H9 (cell line): ENCODE results near the gene MED8. TPM values are rescaled to one million over a fixed set of nuclear protein-coding genes. Genes with fewer than 3 reads are reported as not detected.

Experiments
- DNase-seq: peaks from one replicate; pipeline ENCODE4 v3.0.0-alpha.2; 2017
- H2AFZ ChIP-seq: one replicate; pipeline ENCODE4 v1.6.1; 2013; ENCODE audit warnings: mild to moderate bottlenecking, low read length, control low read depth, moderate library complexity
- H2AK5ac ChIP-seq: 2 replicates; pipeline ENCODE4 v1.6.1; 2013; ENCODE audit warnings: low read length, control low read depth, mixed read lengths; ENCODE audit not compliant: insufficient read length
- H2BK120ac ChIP-seq: one replicate; pipeline ENCODE4 v1.6.1; 2013; ENCODE audit warnings: low read depth, mild to moderate bottlenecking, low read length, control low read depth, inconsistent platforms; ENCODE audit not compliant: poor library complexity, severe bottlenecking
- H2BK12ac ChIP-seq: 2 replicates; pipeline ENCODE4 v1.6.1; 2013; ENCODE audit warnings: low read length, control low read depth, mixed read lengths, low read depth; ENCODE audit not compliant: insufficient read length
- H2BK15ac ChIP-seq: 2 replicates; pipeline ENCODE4 v1.6.1; 2013; ENCODE audit warnings: low read depth, low read length, control low read depth
- H2BK20ac ChIP-seq: one replicate; pipeline ENCODE4 v1.6.1; 2013; ENCODE audit warnings: low read depth, mild to moderate bottlenecking, low read length, control low read depth, inconsistent platforms; ENCODE audit not compliant: poor library complexity, severe bottlenecking
- H2BK5ac ChIP-seq: 2 replicates; pipeline ENCODE4 v1.6.1; 2013; ENCODE audit warnings: low read length, control low read depth, mixed read lengths; ENCODE audit not compliant: insufficient read length
- H3K14ac ChIP-seq: 2 replicates; pipeline ENCODE4 v1.6.1; 2013; ENCODE audit warnings: low read length, control low read depth; ENCODE audit not compliant: insufficient read depth
- H3K18ac ChIP-seq: 2 replicates; pipeline ENCODE4 v1.6.1; 2013; ENCODE audit warnings: low read depth, mild to moderate bottlenecking, mixed read lengths, low read length, control low read depth; ENCODE audit not compliant: insufficient read length
- H3K23ac ChIP-seq: 2 replicates; pipeline ENCODE4 v1.6.1; 2013; ENCODE audit warnings: low read length, control low read depth, mixed read lengths, low read depth; ENCODE audit not compliant: insufficient read length
- H3K23me2 ChIP-seq: 2 replicates; pipeline ENCODE4 v1.6.1; 2013; ENCODE audit warnings: low read depth, mild to moderate bottlenecking, mixed read lengths, low read length, control low read depth; ENCODE audit not compliant: insufficient read length, poor library complexity, severe bottlenecking
- H3K27ac ChIP-seq: 2 replicates; pipeline ENCODE4 v1.5.1; 2013; ENCODE audit warnings: low read length, control low read depth, mixed read lengths, low read depth; ENCODE audit not compliant: insufficient read length
- H3K27me3 ChIP-seq: 2 replicates; pipeline ENCODE4 v1.6.1; 2013; ENCODE audit warnings: low read length, control low read depth, inconsistent platforms; ENCODE audit not compliant: insufficient read depth
- H3K4ac ChIP-seq: 2 replicates; pipeline ENCODE4 v1.6.1; 2013; ENCODE audit warnings: low read depth, mild to moderate bottlenecking, control low read depth, inconsistent platforms, low read length, moderate library complexity
- H3K4me1 ChIP-seq: 2 replicates; pipeline ENCODE4 v1.6.1; 2013; ENCODE audit warnings: low read length, control low read depth, inconsistent platforms; ENCODE audit not compliant: insufficient read depth
- H3K4me2 ChIP-seq: 2 replicates; pipeline ENCODE4 v1.6.1; 2013; ENCODE audit warnings: low read length, control low read depth, mixed read lengths; ENCODE audit not compliant: insufficient read length, insufficient read depth
- H3K56ac ChIP-seq: 2 replicates; pipeline ENCODE4 v1.6.1; 2013; ENCODE audit warnings: low read depth, mild to moderate bottlenecking, mixed read lengths, low read length, control low read depth; ENCODE audit not compliant: insufficient read length
- H3K79me1 ChIP-seq: 2 replicates; pipeline ENCODE4 v1.6.1; 2013; ENCODE audit warnings: low read depth, mild to moderate bottlenecking, moderate library complexity, low read length, control low read depth, inconsistent platforms; ENCODE audit not compliant: insufficient read depth, poor library complexity, severe bottlenecking
- H3K79me2 ChIP-seq: 2 replicates; pipeline ENCODE4 v1.6.1; 2013; ENCODE audit warnings: low read length, control low read depth, inconsistent platforms; ENCODE audit not compliant: insufficient read depth
- H3K9ac ChIP-seq: 2 replicates; pipeline ENCODE4 v1.6.1; 2013; ENCODE audit warnings: low read length, control low read depth, mixed read lengths; ENCODE audit not compliant: insufficient read length; ENCODE audit errors: extremely low read depth
- H3K9me3 ChIP-seq: one replicate; pipeline ENCODE4 v1.6.1; 2013; ENCODE audit warnings: low read depth, low read length, inconsistent platforms; ENCODE audit not compliant: control insufficient read depth
- H3T11ph ChIP-seq: one replicate; pipeline ENCODE4 v1.6.1; 2013; ENCODE audit warnings: mild to moderate bottlenecking, low read length, control low read depth, inconsistent platforms
- H4K20me1 ChIP-seq: one replicate; pipeline ENCODE4 v1.6.1; 2013; ENCODE audit not compliant: control insufficient read depth, insufficient read length, insufficient read depth
- H4K5ac ChIP-seq: 2 replicates; pipeline ENCODE4 v1.6.1; 2013; ENCODE audit warnings: low read depth, mild to moderate bottlenecking, mixed read lengths, low read length, control low read depth; ENCODE audit not compliant: insufficient read length
- H4K8ac ChIP-seq: replicated peaks from 2 replicates; pipeline ENCODE4 v1.6.1; 2013; ENCODE audit warnings: low read length, control low read depth, mixed read lengths, low read depth; ENCODE audit not compliant: insufficient read length
- H4K91ac ChIP-seq: 2 replicates; pipeline ENCODE4 v1.6.1; 2013; ENCODE audit warnings: low read depth, mild to moderate bottlenecking, moderate library complexity, mixed read lengths, low read length, control low read depth; ENCODE audit not compliant: insufficient read length
- H3K27ac Mint-ChIP-seq, 3 experiments: 2 replicates in 2 of 3; 3 replicates in 1 of 3; pipeline ENCODE4 v1.8.0; 2020 to 2021; ENCODE audit warnings: mixed read lengths in 3 of 3, mild to moderate bottlenecking in 1 of 3, moderate library complexity in 1 of 3
- H3K27me3 Mint-ChIP-seq: 2 replicates; pipeline ENCODE4 v1.8.0; 2021; ENCODE audit warnings: low read depth, mild to moderate bottlenecking, moderate library complexity, mixed read lengths
- H3K36me3 Mint-ChIP-seq, 3 experiments: 2 replicates in 2 of 3; 3 replicates in 1 of 3; pipeline ENCODE4 v1.8.0; 2020 to 2021; ENCODE audit warnings: low read depth in 3 of 3, mixed read lengths in 3 of 3; ENCODE audit not compliant: insufficient read depth in 1 of 3
- H3K4me1 Mint-ChIP-seq, 2 experiments: 2 replicates each; pipeline ENCODE4 v1.8.0; 2020; ENCODE audit warnings: mixed read lengths in 2 of 2
- H3K4me3 Mint-ChIP-seq, 2 experiments: 2 replicates in 1 of 2; 3 replicates in 1 of 2; pipeline ENCODE4 v1.8.0; 2020 to 2021; ENCODE audit warnings: mild to moderate bottlenecking in 2 of 2, mixed read lengths in 2 of 2, moderate library complexity in 1 of 2
- H3K9me3 Mint-ChIP-seq, 2 experiments: 2 replicates in 1 of 2; 3 replicates in 1 of 2; pipeline ENCODE4 v1.8.0; 2020; ENCODE audit warnings: mild to moderate bottlenecking in 2 of 2, mixed read lengths in 2 of 2, moderate library complexity in 1 of 2
- WGBS: extraction: QIAGEN DNeasy Blood & Tissue Kit; methylation state at CpG from one replicate; pipeline ENCODE4 v1.1.7; 2013; ENCODE audit warnings: missing lambda C conversion rate, low lambda C conversion rate, mixed read lengths; ENCODE audit not compliant: insufficient read length; ENCODE audit errors: extremely low coverage; 5-methylcytosine and 5-hydroxymethylcytosine counted together
- total RNA-seq: library from RNA; stranded (reverse); gene quantifications from 2 replicates; pipeline ENCODE4 v1.2.1, GENCODE V29; 2021
- TF ChIP-seq, protein P1 (sequence below): fragments of 200-600 bp; sonication (generic); conservative IDR thresholded peaks from 3 replicates; pipeline ENCODE4 v1.8.0; 2021; ENCODE audit warnings: antibody characterized with exemption, mild to moderate bottlenecking

Gene MED8
- total RNA-seq, 1 experiment from 2014 or later, result 23.0 TPM

- H3K56ac ChIP-seq, result no peak overlapping the region
- Mint-ChIP-seq H3K4me3 (no peak overlapping the region), H3K27ac (no peak overlapping the region), H3K36me3 (no peaks in the 10 kb centered on the region), H3K27me3 (no peaks in the 10 kb centered on the region), H3K4me1 (peaks cover 9 to 10% of the 10 kb centered on the region in 2 experiments), H3K9me3 (no peaks in the 10 kb centered on the region)
- H3K4ac ChIP-seq, result no peak overlapping the region
- no peak overlapping the region for H3K23ac ChIP-seq
- TF ChIP-seq, protein P1, sequence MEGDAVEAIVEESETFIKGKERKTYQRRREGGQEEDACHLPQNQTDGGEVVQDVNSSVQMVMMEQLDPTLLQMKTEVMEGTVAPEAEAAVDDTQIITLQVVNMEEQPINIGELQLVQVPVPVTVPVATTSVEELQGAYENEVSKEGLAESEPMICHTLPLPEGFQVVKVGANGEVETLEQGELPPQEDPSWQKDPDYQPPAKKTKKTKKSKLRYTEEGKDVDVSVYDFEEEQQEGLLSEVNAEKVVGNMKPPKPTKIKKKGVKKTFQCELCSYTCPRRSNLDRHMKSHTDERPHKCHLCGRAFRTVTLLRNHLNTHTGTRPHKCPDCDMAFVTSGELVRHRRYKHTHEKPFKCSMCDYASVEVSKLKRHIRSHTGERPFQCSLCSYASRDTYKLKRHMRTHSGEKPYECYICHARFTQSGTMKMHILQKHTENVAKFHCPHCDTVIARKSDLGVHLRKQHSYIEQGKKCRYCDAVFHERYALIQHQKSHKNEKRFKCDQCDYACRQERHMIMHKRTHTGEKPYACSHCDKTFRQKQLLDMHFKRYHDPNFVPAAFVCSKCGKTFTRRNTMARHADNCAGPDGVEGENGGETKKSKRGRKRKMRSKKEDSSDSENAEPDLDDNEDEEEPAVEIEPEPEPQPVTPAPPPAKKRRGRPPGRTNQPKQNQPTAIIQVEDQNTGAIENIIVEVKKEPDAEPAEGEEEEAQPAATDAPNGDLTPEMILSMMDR, result no peak
- H4K20me1 ChIP-seq, result no peaks in the 10 kb centered on the region
- no peaks in the 10 kb centered on the region for H3K9me3 ChIP-seq
- H3K27ac ChIP-seq, result no peak overlapping the region
- WGBS, result no CpG with 5 or more reads among the region's 5 CpGs
- no peaks in the 10 kb centered on the region for H3K79me2 ChIP-seq
- peaks cover 12% of the 10 kb centered on the region for H3K23me2 ChIP-seq
- no peak overlapping the region for H2AK5ac ChIP-seq
- H3K14ac ChIP-seq, result no peak overlapping the region
- no peaks in the 10 kb centered on the region; the same call in 1 of the 2 replicates for H3K4me1 ChIP-seq
- H4K8ac ChIP-seq, result no peak overlapping the region
- no peak overlapping the region for H4K91ac ChIP-seq
- no peak overlapping the region for H2AFZ ChIP-seq
- H2BK12ac ChIP-seq, result no peak overlapping the region
- H3K4me2 ChIP-seq, result no peak overlapping the region
- H3K9ac ChIP-seq, result no peak overlapping the region
- no peak overlapping the region for H2BK120ac ChIP-seq
- H3K18ac ChIP-seq, result no peak overlapping the region
- no peak overlapping the region for H4K5ac ChIP-seq
- H3K79me1 ChIP-seq, result no peaks in the 10 kb centered on the region
- H2BK15ac ChIP-seq, result no peak overlapping the region
- no peak overlapping the region for H2BK20ac ChIP-seq
- H3T11ph ChIP-seq, result no peak overlapping the region
- no peak for DNase-seq
- no peak overlapping the region for H2BK5ac ChIP-seq
- no peaks in the 10 kb centered on the region for H3K27me3 ChIP-seq
These were observed 17.4 kb downstream of the MED8 start for GRCh38 chr1:43372172-43372571.
